ENCODE measurements around the gene BAHCC1.

BAHCC1 gene

GRCh38 chr17:81448950-81449349, 53.7 kb downstream of the BAHCC1 start:
- in situ Hi-C loops (cut with MboI; ENCODE audit: low pct_unique_long_range_greater_than_20kb, low sequenced_read_pairs), result no loop called here
- no peak for DNase-seq

- in situ Hi-C loops (cut with MboI; ENCODE audit: low pct_unique_long_range_greater_than_20kb, low sequenced_read_pairs), result no loop called here
- DNase-seq, result no peak
Observed at GRCh38 chr17:81449351-81449750, 54.1 kb downstream of the BAHCC1 start.

- in situ Hi-C loops (cut with MboI; ENCODE audit: low pct_unique_long_range_greater_than_20kb, low sequenced_read_pairs), result no loop called here
- no peak for DNase-seq
Observed at GRCh38 chr17:81451823-81452222, 56.6 kb downstream of the BAHCC1 start.

GRCh38 chr17:81452551-81452950, 57.3 kb downstream of the BAHCC1 start:
- DNase-seq, result no peak
- in situ Hi-C loops (cut with MboI; ENCODE audit: low pct_unique_long_range_greater_than_20kb, low sequenced_read_pairs), result no loop called here

- DNase-seq, result no peak
Observed at GRCh38 chr17:81453076-81453475, 57.8 kb downstream of the BAHCC1 start.

GRCh38 chr17:81453712-81454111, 58.5 kb downstream of the BAHCC1 start:
- DNase-seq, result peak; percentile 53
- in situ Hi-C loops (cut with MboI; ENCODE audit: low pct_unique_long_range_greater_than_20kb, low sequenced_read_pairs), result no loop called here

More at GRCh38 chr17:81453076-81453475, 57.8 kb downstream of the BAHCC1 start:
- in situ Hi-C loops (cut with MboI; ENCODE audit: low pct_unique_long_range_greater_than_20kb, low sequenced_read_pairs), result no loop called here

- no peak for DNase-seq
- in situ Hi-C loops (cut with MboI; ENCODE audit: low pct_unique_long_range_greater_than_20kb, low sequenced_read_pairs), result no loop called here
Observed at GRCh38 chr17:81454473-81454872, 59.2 kb downstream of the BAHCC1 start.

- DNase-seq, result no peak
- in situ Hi-C loops (cut with MboI; ENCODE audit: low pct_unique_long_range_greater_than_20kb, low sequenced_read_pairs), result no loop called here
Observed at GRCh38 chr17:81455387-81455786, 60.1 kb downstream of the BAHCC1 start.

GRCh38 chr17:81456091-81456490, 60.8 kb downstream of the BAHCC1 start:
- DNase-seq, result no peak
- in situ Hi-C loops (cut with MboI; ENCODE audit: low pct_unique_long_range_greater_than_20kb, low sequenced_read_pairs), result no loop called here

- peak; percentile 29 for DNase-seq
- in situ Hi-C loops (cut with MboI; ENCODE audit: low pct_unique_long_range_greater_than_20kb, low sequenced_read_pairs), result no loop called here
Observed at GRCh38 chr17:81456798-81457197, 61.5 kb downstream of the BAHCC1 start.

- DNase-seq, result no peak
- in situ Hi-C loops (cut with MboI; ENCODE audit: low pct_unique_long_range_greater_than_20kb, low sequenced_read_pairs), result no loop called here
Observed at GRCh38 chr17:81457401-81457800, 62.1 kb downstream of the BAHCC1 start.

- in situ Hi-C loops (cut with MboI; ENCODE audit: low pct_unique_long_range_greater_than_20kb, low sequenced_read_pairs), result no loop called here
- no peak for DNase-seq
Observed at GRCh38 chr17:81457917-81458555, 62.8 kb downstream of the BAHCC1 start.

GRCh38 chr17:81458628-81459027, 63.4 kb downstream of the BAHCC1 start:
- DNase-seq, result no peak
- in situ Hi-C loops (cut with MboI; ENCODE audit: low pct_unique_long_range_greater_than_20kb, low sequenced_read_pairs), result no loop called here

GRCh38 chr17:81459224-81459623, 64.0 kb downstream of the BAHCC1 start:
- in situ Hi-C loops (cut with MboI; ENCODE audit: low pct_unique_long_range_greater_than_20kb, low sequenced_read_pairs), result no loop called here
- DNase-seq, result no peak

- DNase-seq, result no peak
- in situ Hi-C loops (cut with MboI; ENCODE audit: low pct_unique_long_range_greater_than_20kb, low sequenced_read_pairs), result no loop called here
Observed at GRCh38 chr17:81459864-81460263, 64.6 kb downstream of the BAHCC1 start.

GRCh38 chr17:81460856-81461460, 65.7 kb downstream of the BAHCC1 start:
- DNase-seq, result no peak
- in situ Hi-C loops (cut with MboI; ENCODE audit: low pct_unique_long_range_greater_than_20kb, low sequenced_read_pairs), result no loop called here

GRCh38 chr17:81461607-81462500, 66.6 kb downstream of the BAHCC1 start:
- in situ Hi-C loops (cut with MboI; ENCODE audit: low pct_unique_long_range_greater_than_20kb, low sequenced_read_pairs), result no loop called here
- DNase-seq, result no peak

- DNase-seq, result no peak
- in situ Hi-C loops (cut with MboI; ENCODE audit: low pct_unique_long_range_greater_than_20kb, low sequenced_read_pairs), result no loop called here
Observed at GRCh38 chr17:81462506-81463125, 67.4 kb downstream of the BAHCC1 start.

GRCh38 chr17:81463506-81463905, 68.2 kb downstream of the BAHCC1 start:
- no peak for DNase-seq
- in situ Hi-C loops (cut with MboI; ENCODE audit: low pct_unique_long_range_greater_than_20kb, low sequenced_read_pairs), result no loop called here

GRCh38 chr17:81464586-81464985, 69.3 kb downstream of the BAHCC1 start:
- DNase-seq, result no peak
- in situ Hi-C loops (cut with MboI; ENCODE audit: low pct_unique_long_range_greater_than_20kb, low sequenced_read_pairs), result no loop called here

All from KBM-7 (cell line).